GM21619 (cell line): ENCODE measurements around the gene HES4.

ENCODE experiments used
- ATAC-seq: cut with Tn5 transposase; IDR thresholded peaks from one replicate; pipeline ENCODE4 v1.9.1; 2021; ENCODE audit not compliant: unreplicated experiment

HES4 gene

DNA sequence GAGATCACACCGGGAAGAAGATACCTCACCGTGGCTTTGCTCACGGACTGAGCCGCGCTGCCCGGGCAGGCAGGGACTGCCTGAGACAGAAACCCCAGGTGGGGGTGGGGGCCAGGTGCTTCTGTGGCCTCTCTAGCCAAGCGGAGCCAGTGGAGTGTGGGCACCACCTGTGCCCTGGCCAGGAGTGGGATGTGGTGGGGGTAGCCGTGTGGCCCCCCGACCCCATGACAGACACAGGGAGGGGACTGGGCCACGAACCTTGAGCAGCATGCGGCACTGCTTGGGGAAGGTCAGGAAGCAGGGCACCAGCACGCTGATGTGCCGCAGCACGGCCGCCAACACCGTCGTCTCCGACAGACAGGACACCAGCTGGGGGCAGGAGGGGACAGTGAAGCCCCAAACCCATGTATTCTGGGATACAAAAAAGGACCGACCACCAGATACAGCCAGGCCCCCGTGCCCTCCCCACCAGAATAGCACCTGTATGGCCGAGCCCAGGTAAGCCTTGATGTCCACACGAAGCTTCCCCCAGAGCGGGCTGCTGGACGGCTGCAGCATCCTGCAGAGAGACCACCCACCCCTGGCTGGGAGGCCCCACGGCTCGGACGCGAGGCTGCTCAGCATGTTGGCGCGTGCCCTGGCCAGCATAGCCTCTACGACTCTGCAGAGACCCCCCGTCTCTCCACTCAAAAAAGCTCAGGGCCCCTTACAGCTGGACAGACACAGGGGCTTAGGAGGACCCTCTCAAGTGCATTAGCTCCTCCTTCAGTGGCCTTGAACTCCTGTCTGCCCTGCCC is 46.2 kb downstream of the HES4 start:
- no peak for ATAC-seq

- ATAC-seq = no peak
Observed at GRCh38 chr1:952603-953002, 47.3 kb downstream of the HES4 start.

- ATAC-seq = no peak
Observed at GRCh38 chr1:952201-952600, 47.7 kb downstream of the HES4 start.

- ATAC-seq = no peak
Observed at GRCh38 chr1:951364-951763, 48.5 kb downstream of the HES4 start.

DNA sequence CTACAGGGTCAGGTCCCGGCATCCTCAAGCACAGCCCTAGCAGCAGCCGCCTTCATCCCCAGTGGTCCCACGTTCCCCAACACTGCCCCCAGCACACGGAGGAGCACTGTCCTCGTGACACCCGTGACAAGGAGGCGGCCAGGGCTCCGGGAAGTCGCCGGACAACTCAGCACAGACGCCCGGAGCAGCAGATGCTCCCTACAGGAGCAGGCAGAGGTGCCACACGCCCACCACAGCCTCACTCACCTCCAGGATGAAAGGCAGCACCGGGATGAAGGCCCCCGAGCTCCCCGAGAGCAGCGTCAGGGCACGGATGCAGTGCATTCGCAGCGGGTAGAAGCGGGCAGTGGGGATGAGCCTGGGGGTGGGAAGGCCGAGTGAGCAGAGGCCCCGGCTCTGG is 49.0 kb downstream of the HES4 start:
- ATAC-seq = no peak

DNA sequence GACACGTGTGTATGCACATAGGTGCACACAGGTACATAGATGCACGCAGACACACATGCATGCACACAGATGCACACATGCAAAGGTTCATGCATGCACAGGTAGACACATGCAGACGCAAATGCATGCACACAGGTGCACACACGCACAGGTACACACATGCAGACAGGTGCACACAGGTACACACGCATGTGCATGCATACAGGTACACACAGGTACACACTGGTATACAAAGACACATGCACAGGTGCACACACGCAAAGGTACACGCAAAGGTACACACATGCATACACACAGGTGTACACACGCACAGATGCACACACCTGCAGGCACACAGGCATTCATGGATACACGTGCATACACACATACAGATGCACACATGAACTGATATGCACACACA is 49.6 kb downstream of the HES4 start:
- ATAC-seq = no peak
